Esophagus squamous epithelium (tissue), 5 donors: Measurements from ENCODE around the gene GALNT17. TPM values are rescaled to one million over a fixed set of nuclear protein-coding genes. Genes with fewer than 3 reads are reported as not detected.

ENCODE experiments used
- DNase-seq: peaks from one replicate; lab custom pipeline; 2025; lab: John Stamatoyannopoulos, UW
- H3K27ac ChIP-seq, 4 donors: fragments of 200-600 bp; sonication (generic); one replicate each; pipeline ENCODE4 v1.5.1; 2016 to 2019; ENCODE audit warnings: mild to moderate bottlenecking in 1 of 4
- H3K27me3 ChIP-seq, 4 donors: fragments of 200-600 bp; sonication (generic); 1 replicate in 3 of 4; 2 replicates in 1 of 4; pipeline versions ENCODE4 v1.5.1 to v1.6.0; 2017 to 2021; ENCODE audit warnings: antibody characterized with exemption in 1 of 4
- H3K36me3 ChIP-seq, 3 donors: fragments of 200-600 bp; sonication (generic); one replicate each; pipeline ENCODE4 v1.5.1; 2016 to 2019
- H3K4me1 ChIP-seq, 3 donors: fragments of 200-600 bp; sonication (generic); one replicate each; pipeline ENCODE4 v1.5.1; 2017 to 2019
- H3K4me3 ChIP-seq, 4 donors: fragments of 200-600 bp; sonication (generic); 1 replicate in 3 of 4; 2 replicates in 1 of 4; pipeline ENCODE4 v1.5.1; 2016 to 2019; ENCODE audit warnings: mild to moderate bottlenecking in 2 of 4, moderate library complexity in 1 of 4
- H3K9me3 ChIP-seq, 3 donors: fragments of 200-600 bp; sonication (generic); one replicate each; pipeline ENCODE4 v1.5.1; 2016 to 2019
- POLR2A ChIP-seq, 4 donors: fragments of 450-650 bp; IDR thresholded peaks; one replicate each; pipeline ENCODE4 v1.6.1; 2017; ENCODE audit warnings: antibody characterized with exemption in 4 of 4, mild to moderate bottlenecking in 4 of 4, moderate library complexity in 3 of 4
- WGBS, 2 donors: methylation state at CpG; one replicate each; pipeline ENCODE4 v1.1.5; 2018; 5-methylcytosine and 5-hydroxymethylcytosine counted together
- intact Hi-C: fragments of 100-400 bp; cut with DNase I; formaldehyde crosslinking; loops from one replicate; pipeline ENCODE4 v1.15.0; 2022
- total RNA-seq, 4 donors: library from RNA; depleted of rRNA; stranded (reverse); fragments of >200 nt; gene quantifications; one replicate each; pipeline ENCODE4 v1.1.0, GENCODE V29; 2016
- TF ChIP-seq, protein P1 (sequence below), 6 experiments: fragments of 450-650 bp in 4 of 6; fragments of 200-600 bp in 2 of 6; sonication (generic) in 2 of 6; IDR thresholded peaks; one replicate each; pipeline ENCODE4 v1.5.1; 2016 to 2019; ENCODE audit warnings: antibody characterized with exemption in 6 of 6, mild to moderate bottlenecking in 4 of 6, moderate library complexity in 4 of 6
- donor health status: DM: yes; HTN: yes; CAD: no.

The GALNT17 gene
- total RNA-seq, 4 donors from 2014 or later: 1.6 to 22.1 (median 2.5) TPM

DNA sequence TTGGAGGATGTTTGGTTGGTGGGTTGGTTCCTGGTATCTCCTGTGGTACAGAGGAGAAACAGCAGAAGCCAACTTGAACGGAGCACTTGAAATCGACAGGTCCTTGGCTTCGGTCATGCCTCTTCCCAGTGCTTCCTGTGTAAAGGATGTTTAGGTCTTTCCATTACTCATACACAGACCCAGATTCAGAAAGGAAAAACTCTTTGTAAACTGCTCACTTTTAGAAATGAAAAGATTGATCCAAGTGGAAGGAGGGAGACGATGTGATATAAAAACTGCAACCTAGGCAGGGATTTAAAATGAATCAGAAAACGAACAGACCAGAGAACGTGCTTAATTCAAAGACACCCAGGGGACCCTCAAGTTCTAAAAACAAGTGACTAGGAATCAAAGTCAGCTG lies 338.4 kb downstream of the GALNT17 start:
- Histone ChIP-seq H3K4me1 (no peaks in the 10 kb centered on the region), H3K4me3 (no peak overlapping the region), H3K36me3 (no peaks in the 10 kb centered on the region), H3K27me3 (no peaks in the 10 kb centered on the region), H3K9me3 (no peaks in the 10 kb centered on the region), H3K27ac (no peak overlapping the region)
- DNase-seq: no peak
- 69 to 76% methylated on average over 6 of the region's 6 CpGs for WGBS, 2 donors
- intact Hi-C loops: no loop called here
- no peak for TF ChIP-seq POLR2A (IDR thresholded peaks at IDR 0.05)
- TF ChIP-seq, protein P1, sequence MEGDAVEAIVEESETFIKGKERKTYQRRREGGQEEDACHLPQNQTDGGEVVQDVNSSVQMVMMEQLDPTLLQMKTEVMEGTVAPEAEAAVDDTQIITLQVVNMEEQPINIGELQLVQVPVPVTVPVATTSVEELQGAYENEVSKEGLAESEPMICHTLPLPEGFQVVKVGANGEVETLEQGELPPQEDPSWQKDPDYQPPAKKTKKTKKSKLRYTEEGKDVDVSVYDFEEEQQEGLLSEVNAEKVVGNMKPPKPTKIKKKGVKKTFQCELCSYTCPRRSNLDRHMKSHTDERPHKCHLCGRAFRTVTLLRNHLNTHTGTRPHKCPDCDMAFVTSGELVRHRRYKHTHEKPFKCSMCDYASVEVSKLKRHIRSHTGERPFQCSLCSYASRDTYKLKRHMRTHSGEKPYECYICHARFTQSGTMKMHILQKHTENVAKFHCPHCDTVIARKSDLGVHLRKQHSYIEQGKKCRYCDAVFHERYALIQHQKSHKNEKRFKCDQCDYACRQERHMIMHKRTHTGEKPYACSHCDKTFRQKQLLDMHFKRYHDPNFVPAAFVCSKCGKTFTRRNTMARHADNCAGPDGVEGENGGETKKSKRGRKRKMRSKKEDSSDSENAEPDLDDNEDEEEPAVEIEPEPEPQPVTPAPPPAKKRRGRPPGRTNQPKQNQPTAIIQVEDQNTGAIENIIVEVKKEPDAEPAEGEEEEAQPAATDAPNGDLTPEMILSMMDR (IDR thresholded peaks at IDR 0.05): no peak

DNA sequence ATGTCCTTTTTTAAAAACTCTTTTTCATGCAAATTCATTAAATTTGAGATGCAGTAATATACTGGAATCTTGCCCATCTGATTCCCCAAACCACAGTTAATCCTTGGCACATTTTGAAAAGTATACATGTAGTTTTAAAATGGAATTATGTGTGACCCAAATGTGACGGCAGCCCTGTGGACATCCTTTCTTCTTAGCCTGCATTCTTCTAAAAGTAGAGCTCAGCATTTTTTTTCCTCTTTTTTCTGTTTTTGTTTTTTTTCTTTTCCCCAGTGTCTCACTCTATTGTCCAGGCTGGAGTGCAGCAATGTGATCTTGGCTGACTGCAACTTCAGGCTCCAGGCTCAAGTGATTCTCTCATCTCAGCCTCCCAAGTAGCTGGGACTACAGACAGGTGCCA lies 338.9 kb downstream of the GALNT17 start:
- no peak overlapping the region for H3K4me3 ChIP-seq
- H3K27ac ChIP-seq: no peak overlapping the region
- no peaks in the 10 kb centered on the region for H3K4me1 ChIP-seq
- intact Hi-C loops: no loop called here
- no peak for DNase-seq
- H3K27me3 ChIP-seq: no peaks in the 10 kb centered on the region
- WGBS, 2 donors: 50 to 74% methylated on average over 1 of the region's 1 CpG
- H3K9me3 ChIP-seq: no peaks in the 10 kb centered on the region
- TF ChIP-seq, protein P1 (IDR thresholded peaks at IDR 0.05): no peak
- TF ChIP-seq POLR2A (IDR thresholded peaks at IDR 0.05): no peak
- H3K36me3 ChIP-seq: no peaks in the 10 kb centered on the region

DNA sequence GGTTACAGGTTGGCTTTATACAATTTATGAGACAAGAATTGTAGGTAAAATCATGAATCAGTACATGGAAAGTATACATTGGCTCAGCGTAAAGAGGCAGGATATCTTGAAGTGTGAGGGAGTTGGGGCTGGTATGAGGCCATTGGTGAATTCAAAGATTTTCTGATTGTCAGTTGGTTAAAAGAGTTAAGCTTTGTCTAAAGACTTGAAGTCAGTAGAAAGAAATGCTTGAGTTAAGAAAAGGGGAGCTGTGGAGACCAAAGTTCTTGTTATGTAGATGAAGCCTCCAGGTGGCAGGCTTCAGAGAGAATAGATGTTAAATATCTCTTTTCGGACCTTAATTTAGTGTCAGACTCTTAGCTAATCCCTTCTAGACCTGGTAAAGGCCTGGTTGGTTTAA lies 341.0 kb downstream of the GALNT17 start:
- WGBS, 2 donors: 72 to 79% methylated on average over 2 of the region's 2 CpGs
- Histone ChIP-seq H3K4me1 (no peaks in the 10 kb centered on the region), H3K27me3 (no peaks in the 10 kb centered on the region), H3K4me3 (no peak overlapping the region), H3K9me3 (no peaks in the 10 kb centered on the region), H3K36me3 (no peaks in the 10 kb centered on the region), H3K27ac (no peak overlapping the region)
- TF ChIP-seq, protein P1 (IDR thresholded peaks at IDR 0.05): no peak
- no peak for TF ChIP-seq POLR2A (IDR thresholded peaks at IDR 0.05)
- DNase-seq: no peak
- intact Hi-C loops: no loop called here

- Histone ChIP-seq H3K4me3 (no peak overlapping the region), H3K4me1 (no peaks in the 10 kb centered on the region), H3K27me3 (no peaks in the 10 kb centered on the region), H3K36me3 (no peaks in the 10 kb centered on the region), H3K27ac (no peak overlapping the region), H3K9me3 (no peaks in the 10 kb centered on the region)
- no peak for TF ChIP-seq POLR2A (IDR thresholded peaks at IDR 0.05)
- TF ChIP-seq, protein P1 (IDR thresholded peaks at IDR 0.05): no peak
- intact Hi-C loops: no loop called here
- no peak for DNase-seq
- WGBS, 2 donors: 84 to 88% methylated on average over 2 of the region's 2 CpGs
Measured at GRCh38 chr7:71473366-71473967, 341.5 kb downstream of the GALNT17 start.

DNA sequence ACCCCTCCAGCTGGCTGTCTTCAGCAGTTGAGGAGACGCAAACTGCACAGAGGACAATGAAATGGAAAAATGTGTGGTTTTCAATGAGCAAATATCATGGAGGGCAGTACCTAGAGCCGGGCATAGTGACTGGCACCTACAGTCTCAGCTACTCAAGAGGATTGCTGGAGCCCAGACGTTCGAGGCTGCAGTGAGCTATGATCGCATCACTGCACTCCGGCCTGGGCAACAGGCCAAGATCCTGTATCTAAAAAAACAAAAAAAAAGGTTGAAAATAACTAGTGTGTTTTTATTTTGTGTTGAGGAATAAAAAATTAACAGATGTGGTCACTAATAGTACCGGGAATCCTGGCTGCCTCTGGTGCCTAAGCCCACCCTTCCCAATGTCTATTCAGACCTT lies 345.5 kb downstream of the GALNT17 start:
- no peaks in the 10 kb centered on the region for H3K27me3 ChIP-seq
- H3K4me3 ChIP-seq: no peak overlapping the region
- H3K27ac ChIP-seq: no peak overlapping the region
- no peaks in the 10 kb centered on the region for H3K9me3 ChIP-seq
- peaks cover 0 to 11% (median 0%) of the 10 kb centered on the region in 3 donors for H3K4me1 ChIP-seq
- no peak for DNase-seq
- WGBS, 2 donors: 49 to 54% methylated on average over 6 to 7 of the region's 7 CpGs
- intact Hi-C loops: no loop called here
- TF ChIP-seq POLR2A (IDR thresholded peaks at IDR 0.05): no peak
- TF ChIP-seq, protein P1 (IDR thresholded peaks at IDR 0.05): no peak
- H3K36me3 ChIP-seq: no peaks in the 10 kb centered on the region
